GM06990 (cell line): ENCODE measurements around the gene EBF3.

Experiments used
- DNase-seq: peaks from one replicate; pipeline ENCODE4 v3.0.0-alpha.2; 2011; ENCODE audit not compliant: insufficient read length; ENCODE audit errors: extremely low read depth
- H3K27me3 ChIP-seq: replicated peaks from 2 replicates; pipeline ENCODE4 v1.6.0; 2011; ENCODE audit warnings: low read length; ENCODE audit not compliant: control insufficient read depth, insufficient read depth
- H3K36me3 ChIP-seq: 2 replicates; pipeline ENCODE4 v1.5.1; 2011; ENCODE audit warnings: low read length; ENCODE audit not compliant: control insufficient read depth, insufficient read depth
- H3K4me3 ChIP-seq: replicated peaks from 2 replicates; pipeline ENCODE4 v1.5.1; 2011; ENCODE audit warnings: low read depth, mild to moderate bottlenecking, control low read depth, low read length
- CTCF ChIP-seq: IDR thresholded peaks from 2 replicates; pipeline ENCODE4 v1.5.1; 2011; ENCODE audit warnings: low read length, control low read depth, mild to moderate bottlenecking, inconsistent platforms; ENCODE audit not compliant: insufficient read depth, poor library complexity, severe bottlenecking

Gene EBF3

GRCh38 chr10:129790715-129791446, 173.2 kb downstream of the EBF3 start:
- H3K4me3 ChIP-seq = no peak overlapping the region
- H3K27me3 ChIP-seq = no peaks in the 10 kb centered on the region
- no peaks in the 10 kb centered on the region for H3K36me3 ChIP-seq
- TF ChIP-seq CTCF = no peak
- no peak for DNase-seq

- no peak for TF ChIP-seq CTCF
- no peak for DNase-seq
- no peaks in the 10 kb centered on the region for H3K27me3 ChIP-seq
- no peaks in the 10 kb centered on the region for H3K36me3 ChIP-seq
- no peak overlapping the region for H3K4me3 ChIP-seq
These were observed 175.9 kb downstream of the EBF3 start for GRCh38 chr10:129788215-129788614.

GRCh38 chr10:129787557-129787956, 176.5 kb downstream of the EBF3 start:
- no peaks in the 10 kb centered on the region for H3K27me3 ChIP-seq
- H3K36me3 ChIP-seq = no peaks in the 10 kb centered on the region
- H3K4me3 ChIP-seq = no peak overlapping the region
- DNase-seq = no peak
- no peak for TF ChIP-seq CTCF

GRCh38 chr10:129786216-129786615, 177.9 kb downstream of the EBF3 start:
- no peaks in the 10 kb centered on the region for H3K36me3 ChIP-seq
- no peak for TF ChIP-seq CTCF
- no peak overlapping the region for H3K4me3 ChIP-seq

GRCh38 chr10:129785536-129785981, 178.5 kb downstream of the EBF3 start:
- H3K36me3 ChIP-seq = no peaks in the 10 kb centered on the region
- no peak for DNase-seq
- no peaks in the 10 kb centered on the region for H3K27me3 ChIP-seq
- no peak overlapping the region for H3K4me3 ChIP-seq
- no peak for TF ChIP-seq CTCF

More at GRCh38 chr10:129786216-129786615, 177.9 kb downstream of the EBF3 start:
- DNase-seq = no peak
- H3K27me3 ChIP-seq = no peaks in the 10 kb centered on the region
